Liver (tissue), 9 donors: ENCODE data around the gene HMGCS1. TPM values are rescaled to one million over a fixed set of nuclear protein-coding genes. Genes with fewer than 3 reads are reported as not detected.
A peak's percentile ranks its signal among the peaks of the same experiment; 100 is the strongest.

Source experiments
- DNase-seq: peaks from one replicate; pipeline ENCODE4 v3.0.0-alpha.2; 2017; ENCODE audit warnings: low spot score
- H3K27ac ChIP-seq, 2 donors: one replicate each; pipeline ENCODE4 v1.7.0; 2013; ENCODE audit warnings: inconsistent platforms in 2 of 2, low read length in 2 of 2, control low read depth in 1 of 2, low read depth in 1 of 2, mild to moderate bottlenecking in 1 of 2
- H3K27me3 ChIP-seq, 4 donors: one replicate each; pipeline versions ENCODE4 v1.6.1 to v1.7.0; 2013; ENCODE audit warnings: low read length in 3 of 4, inconsistent platforms in 1 of 4, mild to moderate bottlenecking in 1 of 4, moderate library complexity in 1 of 4; ENCODE audit not compliant: control insufficient read depth in 4 of 4, insufficient read depth in 4 of 4
- H3K36me3 ChIP-seq, 4 donors: one replicate each; pipeline versions ENCODE4 v1.6.1 to v1.7.0; 2013; ENCODE audit warnings: low read length in 3 of 4, mild to moderate bottlenecking in 3 of 4, low read depth in 1 of 4, moderate library complexity in 1 of 4; ENCODE audit not compliant: control insufficient read depth in 4 of 4, insufficient read depth in 3 of 4
- H3K4me1 ChIP-seq, 4 donors: one replicate each; pipeline versions ENCODE4 v1.6.1 to v1.7.0; 2013; ENCODE audit warnings: low read length in 3 of 4, mild to moderate bottlenecking in 3 of 4, moderate library complexity in 1 of 4; ENCODE audit not compliant: control insufficient read depth in 4 of 4, insufficient read depth in 4 of 4
- H3K4me3 ChIP-seq, 3 donors: one replicate each; pipeline versions ENCODE4 v1.6.1 to v1.7.0; 2013; ENCODE audit warnings: low read length in 3 of 3, control low read depth in 1 of 3, low read depth in 1 of 3, mild to moderate bottlenecking in 1 of 3
- H3K9ac ChIP-seq, 2 donors: one replicate each; pipeline ENCODE4 v1.7.0; 2013; ENCODE audit warnings: low read length in 2 of 2, mild to moderate bottlenecking in 2 of 2, moderate library complexity in 2 of 2, control low read depth in 1 of 2, low read depth in 1 of 2
- H3K9me3 ChIP-seq, 4 donors: one replicate each; pipeline versions ENCODE4 v1.6.1 to v1.7.0; 2013; ENCODE audit warnings: low read length in 3 of 4; ENCODE audit not compliant: control insufficient read depth in 4 of 4
- EGR1 ChIP-seq, 2 donors: IDR thresholded peaks; 2 replicates each; pipeline ENCODE4 v1.6.1; 2016 to 2018; ENCODE audit warnings: antibody characterized with exemption in 2 of 2, low read depth in 2 of 2
- FOXA1 ChIP-seq: IDR thresholded peaks from 2 replicates; pipeline ENCODE4 v1.6.1; 2016; ENCODE audit warnings: antibody characterized with exemption
- FOXA2 ChIP-seq: IDR thresholded peaks from 2 replicates; pipeline ENCODE4 v1.6.1; 2016; ENCODE audit warnings: antibody characterized with exemption
- HNF4A ChIP-seq, 2 donors: conservative IDR thresholded peaks; 2 replicates each; pipeline ENCODE4 v1.6.1; 2016; ENCODE audit warnings: antibody characterized with exemption in 2 of 2, mild to moderate bottlenecking in 2 of 2
- HNF4G ChIP-seq: IDR thresholded peaks from 2 replicates; pipeline ENCODE4 v1.6.1; 2016; ENCODE audit warnings: antibody characterized with exemption
- JUND ChIP-seq, 2 donors: IDR thresholded peaks; 2 replicates each; pipeline ENCODE4 v1.6.1; 2016; ENCODE audit warnings: antibody characterized with exemption in 2 of 2
- NR2F2 ChIP-seq: IDR thresholded peaks from 2 replicates; pipeline ENCODE4 v1.6.1; 2016; ENCODE audit warnings: antibody characterized with exemption
- RAD21 ChIP-seq, 2 donors: IDR thresholded peaks; 2 replicates each; pipeline ENCODE4 v1.6.1; 2016; ENCODE audit warnings: antibody characterized with exemption in 2 of 2, mild to moderate bottlenecking in 2 of 2
- REST ChIP-seq: IDR thresholded peaks from 2 replicates; pipeline ENCODE4 v1.6.1; 2016; ENCODE audit warnings: antibody characterized with exemption, mild to moderate bottlenecking
- RXRA ChIP-seq, 2 donors: IDR thresholded peaks; 2 replicates each; pipeline ENCODE4 v1.6.1; 2017 to 2018; ENCODE audit warnings: antibody characterized with exemption in 2 of 2, mild to moderate bottlenecking in 1 of 2
- SP1 ChIP-seq: IDR thresholded peaks from 2 replicates; pipeline ENCODE4 v1.6.1; 2018; ENCODE audit warnings: antibody characterized with exemption, mild to moderate bottlenecking
- TAF1 ChIP-seq: conservative IDR thresholded peaks from 2 replicates; pipeline ENCODE4 v1.6.1; 2016; ENCODE audit warnings: antibody characterized with exemption, mild to moderate bottlenecking
- YY1 ChIP-seq: IDR thresholded peaks from 2 replicates; pipeline ENCODE4 v1.6.1; 2016; ENCODE audit warnings: antibody characterized with exemption, mild to moderate bottlenecking
- WGBS: extraction: QIAGEN DNeasy Blood & Tissue Kit; methylation state at CpG from one replicate; pipeline ENCODE4 v1.1.7; 2013; 5-methylcytosine and 5-hydroxymethylcytosine counted together
- polyA plus RNA-seq, 2 donors: library from polyadenylated mRNA; stranded (reverse) in 1 of 2; unstranded in 1 of 2; fragments of 200-250 nt in 1 of 2; fragments of >200 nt in 1 of 2; fragmentation: Nextera tagmentation in 1 of 2; extraction: Ambion mirVana in 1 of 2; gene quantifications; one replicate each; pipeline versions ENCODE4 v1.2.1 to v1.2.3, GENCODE V29; 2013 to 2015
- total RNA-seq, 2 donors: library from RNA; depleted of rRNA; stranded (reverse); fragments of >200 nt; gene quantifications; one replicate each; pipeline ENCODE4 v1.2.3, GENCODE V29; 2014
- TF ChIP-seq, protein P1 (sequence below): IDR thresholded peaks from 2 replicates; pipeline ENCODE4 v1.6.1; 2016; ENCODE audit warnings: antibody characterized with exemption
- TF ChIP-seq, protein P2 (sequence below): fragments of 150-350 bp; IDR thresholded peaks from 2 replicates; pipeline ENCODE4 v1.5.1; 2017; ENCODE audit warnings: improper control_type of control experiment, low read depth, low read length; ENCODE audit not compliant: missing input control
- TF ChIP-seq, protein P3 (sequence below): IDR thresholded peaks from 2 replicates; pipeline ENCODE4 v1.6.1; 2016; ENCODE audit warnings: antibody characterized with exemption
- donor health status: healthy.
- donor health status: healthy.
- donor health status: healthy.
- donor health status: healthy.
- donor health status: healthy.

HMGCS1 gene
- total and polyA plus RNA-seq, 4 donors = 41.7 to 878 (median 286) TPM

GRCh38 chr5:43357067-43357466, 43.9 kb upstream of the HMGCS1 start:
- TF ChIP-seq, protein P1, sequence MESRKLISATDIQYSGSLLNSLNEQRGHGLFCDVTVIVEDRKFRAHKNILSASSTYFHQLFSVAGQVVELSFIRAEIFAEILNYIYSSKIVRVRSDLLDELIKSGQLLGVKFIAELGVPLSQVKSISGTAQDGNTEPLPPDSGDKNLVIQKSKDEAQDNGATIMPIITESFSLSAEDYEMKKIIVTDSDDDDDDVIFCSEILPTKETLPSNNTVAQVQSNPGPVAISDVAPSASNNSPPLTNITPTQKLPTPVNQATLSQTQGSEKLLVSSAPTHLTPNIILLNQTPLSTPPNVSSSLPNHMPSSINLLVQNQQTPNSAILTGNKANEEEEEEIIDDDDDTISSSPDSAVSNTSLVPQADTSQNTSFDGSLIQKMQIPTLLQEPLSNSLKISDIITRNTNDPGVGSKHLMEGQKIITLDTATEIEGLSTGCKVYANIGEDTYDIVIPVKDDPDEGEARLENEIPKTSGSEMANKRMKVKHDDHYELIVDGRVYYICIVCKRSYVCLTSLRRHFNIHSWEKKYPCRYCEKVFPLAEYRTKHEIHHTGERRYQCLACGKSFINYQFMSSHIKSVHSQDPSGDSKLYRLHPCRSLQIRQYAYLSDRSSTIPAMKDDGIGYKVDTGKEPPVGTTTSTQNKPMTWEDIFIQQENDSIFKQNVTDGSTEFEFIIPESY = no peak
- no peak for TF ChIP-seq TAF1
- TF ChIP-seq NR2F2 = peak; percentile 8
- TF ChIP-seq SP1 = peak; percentile 58
- no peak for TF ChIP-seq REST
- TF ChIP-seq FOXA1 = no peak
- no peak for TF ChIP-seq EGR1 (IDR thresholded peaks at IDR 0.05; ENCODE audit: low read depth in 2 of 2)
- TF ChIP-seq, protein P2, sequence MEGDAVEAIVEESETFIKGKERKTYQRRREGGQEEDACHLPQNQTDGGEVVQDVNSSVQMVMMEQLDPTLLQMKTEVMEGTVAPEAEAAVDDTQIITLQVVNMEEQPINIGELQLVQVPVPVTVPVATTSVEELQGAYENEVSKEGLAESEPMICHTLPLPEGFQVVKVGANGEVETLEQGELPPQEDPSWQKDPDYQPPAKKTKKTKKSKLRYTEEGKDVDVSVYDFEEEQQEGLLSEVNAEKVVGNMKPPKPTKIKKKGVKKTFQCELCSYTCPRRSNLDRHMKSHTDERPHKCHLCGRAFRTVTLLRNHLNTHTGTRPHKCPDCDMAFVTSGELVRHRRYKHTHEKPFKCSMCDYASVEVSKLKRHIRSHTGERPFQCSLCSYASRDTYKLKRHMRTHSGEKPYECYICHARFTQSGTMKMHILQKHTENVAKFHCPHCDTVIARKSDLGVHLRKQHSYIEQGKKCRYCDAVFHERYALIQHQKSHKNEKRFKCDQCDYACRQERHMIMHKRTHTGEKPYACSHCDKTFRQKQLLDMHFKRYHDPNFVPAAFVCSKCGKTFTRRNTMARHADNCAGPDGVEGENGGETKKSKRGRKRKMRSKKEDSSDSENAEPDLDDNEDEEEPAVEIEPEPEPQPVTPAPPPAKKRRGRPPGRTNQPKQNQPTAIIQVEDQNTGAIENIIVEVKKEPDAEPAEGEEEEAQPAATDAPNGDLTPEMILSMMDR = no peak
- TF ChIP-seq HNF4G = peak; percentile 73
- TF ChIP-seq, protein P3, sequence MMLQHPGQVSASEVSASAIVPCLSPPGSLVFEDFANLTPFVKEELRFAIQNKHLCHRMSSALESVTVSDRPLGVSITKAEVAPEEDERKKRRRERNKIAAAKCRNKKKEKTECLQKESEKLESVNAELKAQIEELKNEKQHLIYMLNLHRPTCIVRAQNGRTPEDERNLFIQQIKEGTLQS = no peak
- TF ChIP-seq YY1 = peak; percentile 34
- peak; percentile 82 to 88 for TF ChIP-seq HNF4A (conservative IDR thresholded peaks at IDR 0.05)
- peak in 1 of 2 donors; percentile 12 for TF ChIP-seq JUND (IDR thresholded peaks at IDR 0.05)
- no peak for TF ChIP-seq FOXA2
- TF ChIP-seq RAD21 (IDR thresholded peaks at IDR 0.05) = no peak
- peak; percentile 37 to 52 for TF ChIP-seq RXRA (IDR thresholded peaks at IDR 0.05)
- no peaks in the 10 kb centered on the region for H3K27me3 ChIP-seq
- H3K4me3 ChIP-seq = no peak overlapping the region
- peaks cover 0 to 9% (median 3%) of the 10 kb centered on the region in 4 donors for H3K4me1 ChIP-seq
- WGBS = 33% methylated on average over 2 of the region's 2 CpGs
- peaks cover 0 to 11% (median 2%) of the 10 kb centered on the region in 4 donors for H3K9me3 ChIP-seq
- no peak overlapping the region for H3K9ac ChIP-seq
- H3K27ac ChIP-seq = no peak overlapping the region
- DNase-seq = no peak
- no peaks in the 10 kb centered on the region for H3K36me3 ChIP-seq

- WGBS = 91% methylated on average over 3 of the region's 3 CpGs
- no peak for DNase-seq
- Histone ChIP-seq H3K27me3 (no peaks in the 10 kb centered on the region), H3K27ac (no peak overlapping the region), H3K4me1 (peaks cover 0 to 9% (median 3%) of the 10 kb centered on the region in 4 donors), H3K9me3 (peaks cover 0 to 3% (median 1%) of the 10 kb centered on the region in 4 donors), H3K36me3 (no peaks in the 10 kb centered on the region), H3K4me3 (no peak overlapping the region), H3K9ac (no peak overlapping the region)
- TF ChIP-seq FOXA2 (no peak), REST (no peak), RXRA (IDR thresholded peaks at IDR 0.05) (no peak), JUND (IDR thresholded peaks at IDR 0.05) (no peak)
- TF ChIP-seq, protein P3 = no peak
Observed at GRCh38 chr5:43354774-43355173, 41.6 kb upstream of the HMGCS1 start.
